Lower leg skin (tissue), 4 donors: ENCODE measurements around the gene FPGS. TPM values are rescaled to one million over a fixed set of nuclear protein-coding genes. Genes with fewer than 3 reads are reported as not detected.

Experiments
- DNase-seq, 2 donors: peaks; one replicate each; pipeline ENCODE4 v3.0.0-alpha.2; 2019; ENCODE audit warnings: low spot score in 2 of 2
- H3K4me3 ChIP-seq: fragments of 200-600 bp; sonication (generic); 2 replicates; pipeline ENCODE4 v1.5.1; 2017; ENCODE audit warnings: mild to moderate bottlenecking, low read depth; ENCODE audit not compliant: poor library complexity, severe bottlenecking
- CTCF ChIP-seq, 3 donors: fragments of 450-650 bp; IDR thresholded peaks; one replicate each; pipeline ENCODE4 v1.5.1; 2016; ENCODE audit warnings: antibody characterized with exemption in 3 of 3, mild to moderate bottlenecking in 3 of 3, moderate library complexity in 2 of 3
- POLR2A ChIP-seq, 2 donors: fragments of 450-650 bp; IDR thresholded peaks; one replicate each; pipeline ENCODE4 v1.6.1; 2016 to 2017; ENCODE audit warnings: antibody characterized with exemption in 2 of 2, mild to moderate bottlenecking in 1 of 2, moderate library complexity in 1 of 2
- WGBS, 2 donors: methylation state at CpG; one replicate each; pipeline ENCODE4 v1.1.5; 2018; 5-methylcytosine and 5-hydroxymethylcytosine counted together
- intact Hi-C: fragments of 100-400 bp; cut with DNase I; formaldehyde crosslinking; loops from one replicate; pipeline ENCODE4 v1.15.0; 2023; ENCODE audit warnings: low total_unique reads
- total RNA-seq, 4 donors: library from RNA; depleted of rRNA; stranded (reverse); fragments of >200 nt; gene quantifications; one replicate each; pipeline ENCODE4 v1.1.0, GENCODE V29; 2016

FPGS gene
- total RNA-seq, 4 donors from 2014 or later, result 21.3 to 46.5 (median 37.4) TPM

- DNase-seq, result no peak
- TF ChIP-seq CTCF (IDR thresholded peaks at IDR 0.05) (no peak), POLR2A (IDR thresholded peaks at IDR 0.05) (no peak)
- intact Hi-C loops, result no loop called here
- 97 to 98% methylated on average over 9 of the region's 10 CpGs for WGBS, 2 donors
- no peak overlapping the region for H3K4me3 ChIP-seq
These were observed 46.2 kb downstream of the FPGS start for GRCh38 chr9:127848756-127849504.

GRCh38 chr9:127850286-127850830 lies 47.7 kb downstream of the FPGS start:
- intact Hi-C loops, result no loop called here
- no peak for DNase-seq
- WGBS, 2 donors, result 83 to 89% methylated on average over 17 of the region's 17 CpGs
- TF ChIP-seq POLR2A (IDR thresholded peaks at IDR 0.05) (no peak), CTCF (IDR thresholded peaks at IDR 0.05) (no peak)
- H3K4me3 ChIP-seq, result no peak overlapping the region

GRCh38 chr9:127852829-127853228 lies 50.1 kb downstream of the FPGS start:
- intact Hi-C loops, result no loop called here
- TF ChIP-seq POLR2A (IDR thresholded peaks at IDR 0.05), result no peak
- no peak for TF ChIP-seq CTCF (IDR thresholded peaks at IDR 0.05)
- WGBS, 2 donors, result 79 to 87% methylated on average over 9 of the region's 9 CpGs
- H3K4me3 ChIP-seq, result no peak overlapping the region
- no peak for DNase-seq

GRCh38 chr9:127853312-127854183 lies 50.9 kb downstream of the FPGS start:
- H3K4me3 ChIP-seq, result peak overlapping the region; percentile 42
- WGBS, 2 donors, result 46 to 71% methylated on average over 13 of the region's 13 CpGs
- no peak for TF ChIP-seq POLR2A (IDR thresholded peaks at IDR 0.05)
- no peak for TF ChIP-seq CTCF (IDR thresholded peaks at IDR 0.05)
- intact Hi-C loops, result no loop called here
- DNase-seq, result no peak

- peak in 1 of 2 donors; percentile 95 for DNase-seq
- H3K4me3 ChIP-seq, result peak within 1 kb of the TSS; percentile 42
These were observed 51.6 kb downstream of the FPGS start, which contains the start of gene ENG for GRCh38 chr9:127854184-127854806. TSS of gene ENG (minus strand) at chr9:127854658. CDS start at chr9:127854355, 303 bp downstream.

More at GRCh38 chr9:127854184-127854806, 51.6 kb downstream of the FPGS start, which contains the start of gene ENG:
- TF ChIP-seq CTCF (IDR thresholded peaks at IDR 0.05) (no peak), POLR2A (IDR thresholded peaks at IDR 0.05) (no peak)
- 38 to 50% methylated on average over 32 to 37 of the region's 37 CpGs for WGBS, 2 donors
- intact Hi-C loops, result no loop called here
